ENCODE measurements around the gene ID1.

Gene ID1

GRCh38 chr20:31605031-31605901, at the start of gene ID1:
ID1 (plus strand) TSS chr20:31605289; CDS start chr20:31605388, 99 bp downstream.
- peak; percentile 99 for DNase-seq

GRCh38 chr20:31559704-31560093, 45.4 kb upstream of the ID1 start:
- DNase-seq = no peak

GRCh38 chr20:31560094-31560745, 44.9 kb upstream of the ID1 start:
- DNase-seq = peak; percentile 76

- DNase-seq = no peak
Observed at GRCh38 chr20:31560746-31561598, 44.1 kb upstream of the ID1 start.

- no peak for DNase-seq
Observed at GRCh38 chr20:31562241-31562640, 42.8 kb upstream of the ID1 start.

- DNase-seq = no peak
Observed at GRCh38 chr20:31564284-31564683, 40.8 kb upstream of the ID1 start.

- DNase-seq = no peak
Observed at GRCh38 chr20:31565699-31566318, 39.3 kb upstream of the ID1 start.

- DNase-seq = no peak
Observed at GRCh38 chr20:31566319-31566657, 38.8 kb upstream of the ID1 start.

GRCh38 chr20:31566658-31567379, 38.3 kb upstream of the ID1 start:
- DNase-seq = no peak

- no peak for DNase-seq
Observed at GRCh38 chr20:31567380-31567720, 37.7 kb upstream of the ID1 start.

- DNase-seq = no peak
Observed at GRCh38 chr20:31568041-31568731, 36.9 kb upstream of the ID1 start.

GRCh38 chr20:31568773-31569162, 36.3 kb upstream of the ID1 start:
- DNase-seq = no peak

- peak; percentile 85 for DNase-seq
Observed at GRCh38 chr20:31569163-31570020, 35.7 kb upstream of the ID1 start.

GRCh38 chr20:31570021-31570463, 35.0 kb upstream of the ID1 start:
- no peak for DNase-seq

GRCh38 chr20:31570735-31571617, 34.1 kb upstream of the ID1 start:
- DNase-seq = peak; percentile 42

GRCh38 chr20:31572042-31572700, 32.9 kb upstream of the ID1 start:
- no peak for DNase-seq

- peak; percentile 97 for DNase-seq
Observed at GRCh38 chr20:31572701-31573554, 32.2 kb upstream of the ID1 start.
